Spleen (tissue), 7 donors: ENCODE measurements around the gene FAM20C.

Source experiments
- POLR2A ChIP-seq, 3 donors: fragments of 450-650 bp; IDR thresholded peaks; one replicate each; pipeline ENCODE4 v1.5.1; 2017; ENCODE audit warnings: antibody characterized with exemption in 3 of 3, mild to moderate bottlenecking in 1 of 3
- POLR2AphosphoS5 ChIP-seq, 3 donors: sonication (generic); formaldehyde crosslinking; IDR thresholded peaks; one replicate each; pipeline ENCODE4 v1.5.1; 2017; ENCODE audit warnings: antibody characterized with exemption in 3 of 3
- TF ChIP-seq, protein P1 (sequence below), 11 experiments: fragments of 200-600 bp in 7 of 11; fragments of 450-650 bp in 4 of 11; sonication (generic) in 4 of 11; IDR thresholded peaks in 8 of 11; conservative IDR thresholded peaks in 3 of 11; 1 replicate in 7 of 11; 2 replicates in 4 of 11; pipeline versions ENCODE4 v1.4.0 to v1.8.0; 2016 to 2021; ENCODE audit warnings: antibody characterized with exemption in 11 of 11, inconsistent platforms in 4 of 11, mild to moderate bottlenecking in 1 of 11
- donor health status: DM: no; HTN: no; CAD: no; lungs with moderate emphysema.
- donor health status: DM: no; HTN: no; CAD: no.
- donor health status: DM: no; HTN: no; CAD: no.

GRCh38 chr7:256981-257646 is 64.7 kb downstream of the FAM20C start:
- TF ChIP-seq, protein P1, sequence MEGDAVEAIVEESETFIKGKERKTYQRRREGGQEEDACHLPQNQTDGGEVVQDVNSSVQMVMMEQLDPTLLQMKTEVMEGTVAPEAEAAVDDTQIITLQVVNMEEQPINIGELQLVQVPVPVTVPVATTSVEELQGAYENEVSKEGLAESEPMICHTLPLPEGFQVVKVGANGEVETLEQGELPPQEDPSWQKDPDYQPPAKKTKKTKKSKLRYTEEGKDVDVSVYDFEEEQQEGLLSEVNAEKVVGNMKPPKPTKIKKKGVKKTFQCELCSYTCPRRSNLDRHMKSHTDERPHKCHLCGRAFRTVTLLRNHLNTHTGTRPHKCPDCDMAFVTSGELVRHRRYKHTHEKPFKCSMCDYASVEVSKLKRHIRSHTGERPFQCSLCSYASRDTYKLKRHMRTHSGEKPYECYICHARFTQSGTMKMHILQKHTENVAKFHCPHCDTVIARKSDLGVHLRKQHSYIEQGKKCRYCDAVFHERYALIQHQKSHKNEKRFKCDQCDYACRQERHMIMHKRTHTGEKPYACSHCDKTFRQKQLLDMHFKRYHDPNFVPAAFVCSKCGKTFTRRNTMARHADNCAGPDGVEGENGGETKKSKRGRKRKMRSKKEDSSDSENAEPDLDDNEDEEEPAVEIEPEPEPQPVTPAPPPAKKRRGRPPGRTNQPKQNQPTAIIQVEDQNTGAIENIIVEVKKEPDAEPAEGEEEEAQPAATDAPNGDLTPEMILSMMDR (IDR thresholded peaks at IDR 0.05 in 8 of 11, conservative IDR thresholded peaks at IDR 0.05 in 3 of 11), result no peak
- TF ChIP-seq POLR2A (IDR thresholded peaks at IDR 0.05) (no peak), POLR2AphosphoS5 (IDR thresholded peaks at IDR 0.05) (no peak)
